ENCODE data around the gene IL31RA.
A peak's percentile ranks its signal among the peaks of the same experiment; 100 is the strongest.

Gene IL31RA

DNA sequence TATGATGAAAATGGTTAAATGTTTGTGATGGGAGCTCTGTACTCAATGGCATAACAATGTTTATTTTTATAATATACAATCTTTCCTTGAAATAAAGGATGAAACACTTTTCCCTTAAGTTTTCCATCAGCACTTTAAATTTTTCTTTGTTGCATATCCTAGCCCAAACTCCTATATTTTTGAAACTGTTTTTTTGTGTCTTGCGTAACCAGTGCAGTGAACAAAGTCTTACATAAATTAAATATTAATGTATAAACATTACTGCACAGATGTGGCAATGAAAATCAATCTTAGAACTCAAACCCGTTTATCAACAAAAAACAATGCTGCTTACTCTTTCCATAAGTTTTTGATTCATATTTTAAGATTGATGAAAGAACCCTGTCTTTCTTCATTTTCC lies 34.1 kb upstream of the IL31RA start:
- Histone ChIP-seq H4K8ac (ENCODE audit: low read depth, low read length) (no peak overlapping the region), H3K9ac (ENCODE audit: low read depth, low read length, poor library complexity) (no peak overlapping the region), H2BK5ac (ENCODE audit: low read length) (no peak overlapping the region), H2AK5ac (ENCODE audit: low read depth, low read length) (no peak overlapping the region), H3K79me1 (ENCODE audit: low read depth, low read length) (no peaks in the 10 kb centered on the region), H3K27me3 (ENCODE audit: control insufficient read depth in 3 of 3, insufficient read depth in 3 of 3, low read depth in 1 of 3, low read length in 3 of 3) (peaks cover 0 to 32% (median 2%) of the 10 kb centered on the region in 3 experiments), H2AFZ (ENCODE audit: low read length) (no peak overlapping the region), H2BK15ac (ENCODE audit: low read length) (no peak overlapping the region), H3K36me3 (replicated peaks in 1 of 2; ENCODE audit: control insufficient read depth in 2 of 2, insufficient read depth in 2 of 2, low read length in 2 of 2) (no peaks in the 10 kb centered on the region), H2BK12ac (ENCODE audit: low read length) (no peak overlapping the region), H3K14ac (ENCODE audit: low read length) (no peak overlapping the region), H4K91ac (ENCODE audit: low read depth, low read length, poor library complexity) (no peak overlapping the region), H3K18ac (ENCODE audit: low read length) (no peak overlapping the region), H3K27ac (replicated peaks; ENCODE audit: low read length) (no peak overlapping the region), H3K4me3 (ENCODE audit: low read length in 2 of 2) (no peak overlapping the region), H3K4ac (ENCODE audit: low read length) (no peak overlapping the region), H3K23ac (ENCODE audit: low read depth, low read length, poor library complexity) (no peak overlapping the region), H3K4me2 (ENCODE audit: insufficient read depth, low read length, poor library complexity, severe bottlenecking) (no peak overlapping the region), H2BK120ac (ENCODE audit: low read depth, low read length) (no peak overlapping the region), H3K4me1 (ENCODE audit: control insufficient read depth in 2 of 2, insufficient read depth in 1 of 2, low read depth in 1 of 2, low read length in 2 of 2) (no peaks in the 10 kb centered on the region), H3K9me3 (replicated peaks in 1 of 2; ENCODE audit: control insufficient read depth in 2 of 2, insufficient read depth in 1 of 2, low read depth in 1 of 2, low read length in 2 of 2) (peaks cover 0 to 2% of the 10 kb centered on the region in 2 donors)
- no CpG with 5 or more reads among the region's 2 CpGs for WGBS, 2 donors (ENCODE audit: extremely low coverage in 2 of 2, insufficient read length in 2 of 2, insufficient replicate concordance in 1 of 2)
- DNase-seq (ENCODE audit: low spot score): no peak

- H3K4me3 ChIP-seq (ENCODE audit: low read length in 2 of 2): no peak overlapping the region
- H3K27ac ChIP-seq (replicated peaks; ENCODE audit: low read length): no peak overlapping the region
- no peak overlapping the region for H3K18ac ChIP-seq (ENCODE audit: low read length)
- no peaks in the 10 kb centered on the region for H3K4me1 ChIP-seq (ENCODE audit: control insufficient read depth in 2 of 2, insufficient read depth in 1 of 2, low read depth in 1 of 2, low read length in 2 of 2)
- no peak overlapping the region for H3K4me2 ChIP-seq (ENCODE audit: insufficient read depth, low read length, poor library complexity, severe bottlenecking)
- H3K27me3 ChIP-seq (ENCODE audit: control insufficient read depth in 3 of 3, insufficient read depth in 3 of 3, low read depth in 1 of 3, low read length in 3 of 3): peaks cover 0 to 55% (median 2%) of the 10 kb centered on the region in 3 experiments
- H3K79me1 ChIP-seq (ENCODE audit: low read depth, low read length): no peaks in the 10 kb centered on the region
- no peak overlapping the region for H4K8ac ChIP-seq (ENCODE audit: low read depth, low read length)
- no peak overlapping the region for H3K4ac ChIP-seq (ENCODE audit: low read length)
- no peak overlapping the region for H2BK5ac ChIP-seq (ENCODE audit: low read length)
- H3K14ac ChIP-seq (ENCODE audit: low read length): no peak overlapping the region
- H3K9me3 ChIP-seq (replicated peaks in 1 of 2; ENCODE audit: control insufficient read depth in 2 of 2, insufficient read depth in 1 of 2, low read depth in 1 of 2, low read length in 2 of 2): peaks cover 0 to 4% of the 10 kb centered on the region in 2 donors
- no peak overlapping the region for H2AK5ac ChIP-seq (ENCODE audit: low read depth, low read length)
- H2AFZ ChIP-seq (ENCODE audit: low read length): no peak overlapping the region
- H3K9ac ChIP-seq (ENCODE audit: low read depth, low read length, poor library complexity): no peak overlapping the region
- no peak overlapping the region for H3K23ac ChIP-seq (ENCODE audit: low read depth, low read length, poor library complexity)
- no peak overlapping the region for H2BK120ac ChIP-seq (ENCODE audit: low read depth, low read length)
- no peak overlapping the region for H2BK12ac ChIP-seq (ENCODE audit: low read length)
- H4K91ac ChIP-seq (ENCODE audit: low read depth, low read length, poor library complexity): no peak overlapping the region
- no CpG with 5 or more reads among the region's 6 CpGs for WGBS, 2 donors (ENCODE audit: extremely low coverage in 2 of 2, insufficient read length in 2 of 2, insufficient replicate concordance in 1 of 2)
- no peaks in the 10 kb centered on the region for H3K36me3 ChIP-seq (replicated peaks in 1 of 2; ENCODE audit: control insufficient read depth in 2 of 2, insufficient read depth in 2 of 2, low read length in 2 of 2)
- DNase-seq (ENCODE audit: low spot score): no peak
- no peak overlapping the region for H2BK15ac ChIP-seq (ENCODE audit: low read length)
Measured at GRCh38 chr5:55820488-55820887, 30.7 kb upstream of the IL31RA start.

DNA sequence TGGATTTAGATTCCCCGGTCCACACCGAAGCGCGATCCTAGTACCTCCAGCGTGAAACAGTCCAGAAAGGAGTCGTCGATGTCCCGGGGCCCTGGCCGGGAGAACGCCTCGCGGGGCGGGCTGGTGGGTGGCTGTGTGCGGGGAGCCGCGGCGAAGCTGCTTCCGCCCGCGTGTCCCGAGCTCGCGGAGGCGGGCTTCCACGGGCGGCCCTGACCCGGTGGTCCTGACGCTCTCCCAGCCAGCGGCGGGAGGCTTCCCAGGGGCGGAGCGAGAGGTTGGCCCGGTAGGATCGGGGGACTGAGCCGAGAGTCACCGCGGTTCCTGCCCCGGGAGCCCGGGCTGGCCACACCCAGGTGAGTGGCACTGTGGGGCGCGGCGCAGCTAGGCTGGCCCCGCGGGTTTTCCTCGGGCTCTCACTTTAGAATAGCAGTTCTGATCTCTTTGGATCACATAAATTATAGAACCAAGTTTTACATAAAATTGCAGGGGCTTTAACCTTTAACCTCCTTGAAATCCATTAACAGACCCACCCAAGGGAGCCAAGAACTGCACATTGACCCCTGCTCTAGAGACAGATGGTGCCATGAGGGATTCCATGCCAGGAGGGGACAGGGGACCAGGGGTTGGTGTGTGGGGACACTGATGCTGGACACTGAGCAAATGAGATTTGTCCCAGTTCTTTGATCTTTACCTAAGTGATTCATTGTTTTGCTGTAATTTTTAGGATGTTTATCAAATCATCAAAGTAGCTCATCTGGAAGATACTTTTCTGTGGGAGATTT lies 29.2 kb upstream of the IL31RA start:
- H3K79me1 ChIP-seq (ENCODE audit: low read depth, low read length): no peaks in the 10 kb centered on the region
- peaks cover 0 to 57% (median 2%) of the 10 kb centered on the region in 3 experiments for H3K27me3 ChIP-seq (ENCODE audit: control insufficient read depth in 3 of 3, insufficient read depth in 3 of 3, low read depth in 1 of 3, low read length in 3 of 3)
- H2AFZ ChIP-seq (ENCODE audit: low read length): peak overlapping the region; percentile 77
- DNase-seq (ENCODE audit: low spot score): no peak
- peak overlapping the region; percentile 72 for H3K18ac ChIP-seq (ENCODE audit: low read length)
- no peak overlapping the region for H2BK15ac ChIP-seq (ENCODE audit: low read length)
- H3K4me2 ChIP-seq (ENCODE audit: insufficient read depth, low read length, poor library complexity, severe bottlenecking): no peak overlapping the region
- peak overlapping the region in 1 of 2 donors; percentile 40 for H3K4me3 ChIP-seq (ENCODE audit: low read length in 2 of 2)
- H3K36me3 ChIP-seq (replicated peaks in 1 of 2; ENCODE audit: control insufficient read depth in 2 of 2, insufficient read depth in 2 of 2, low read length in 2 of 2): no peaks in the 10 kb centered on the region
- H3K27ac ChIP-seq (replicated peaks; ENCODE audit: low read length): no peak overlapping the region
- H2BK5ac ChIP-seq (ENCODE audit: low read length): no peak overlapping the region
- H3K4ac ChIP-seq (ENCODE audit: low read length): no peak overlapping the region
- no peak overlapping the region for H2AK5ac ChIP-seq (ENCODE audit: low read depth, low read length)
- H4K91ac ChIP-seq (ENCODE audit: low read depth, low read length, poor library complexity): no peak overlapping the region
- H3K23ac ChIP-seq (ENCODE audit: low read depth, low read length, poor library complexity): no peak overlapping the region
- no peak overlapping the region for H3K9ac ChIP-seq (ENCODE audit: low read depth, low read length, poor library complexity)
- no CpG with 5 or more reads among the region's 45 CpGs for WGBS, 2 donors (ENCODE audit: extremely low coverage in 2 of 2, insufficient read length in 2 of 2, insufficient replicate concordance in 1 of 2)
- no peaks in the 10 kb centered on the region for H3K4me1 ChIP-seq (ENCODE audit: control insufficient read depth in 2 of 2, insufficient read depth in 1 of 2, low read depth in 1 of 2, low read length in 2 of 2)
- H2BK12ac ChIP-seq (ENCODE audit: low read length): no peak overlapping the region
- peaks cover 0 to 4% of the 10 kb centered on the region in 2 donors for H3K9me3 ChIP-seq (replicated peaks in 1 of 2; ENCODE audit: control insufficient read depth in 2 of 2, insufficient read depth in 1 of 2, low read depth in 1 of 2, low read length in 2 of 2)
- no peak overlapping the region for H4K8ac ChIP-seq (ENCODE audit: low read depth, low read length)
- H2BK120ac ChIP-seq (ENCODE audit: low read depth, low read length): no peak overlapping the region
- H3K14ac ChIP-seq (ENCODE audit: low read length): no peak overlapping the region

DNA sequence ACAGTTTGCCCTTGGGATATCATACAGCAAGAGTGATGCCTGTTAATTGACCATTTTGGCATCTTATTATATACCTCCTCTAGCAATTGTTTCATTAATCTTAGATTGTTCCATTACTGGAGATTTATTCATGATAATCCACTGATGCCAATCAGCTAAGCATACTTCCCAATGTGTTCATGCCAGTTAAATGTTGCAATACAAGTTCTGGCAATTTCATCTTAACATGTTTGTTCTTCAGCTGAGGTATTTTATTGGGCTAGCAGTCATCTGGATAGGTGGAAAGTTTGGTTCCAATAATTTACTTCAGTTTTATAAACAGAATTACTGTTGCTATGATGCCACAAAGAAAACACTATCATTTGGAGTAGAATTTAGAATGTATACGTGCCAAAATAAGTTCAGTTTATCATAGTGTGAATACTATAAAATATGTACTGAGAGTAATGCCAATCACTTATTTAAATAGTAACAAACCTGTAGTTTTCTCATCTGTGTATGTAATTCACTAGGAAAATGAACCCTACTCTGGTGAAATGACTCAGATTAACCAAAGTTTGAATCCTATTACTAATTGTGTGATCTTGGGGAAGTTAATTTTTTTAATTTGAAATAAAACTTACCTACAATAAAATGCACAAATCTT lies 27.9 kb upstream of the IL31RA start:
- no peaks in the 10 kb centered on the region for H3K79me1 ChIP-seq (ENCODE audit: low read depth, low read length)

More for the DNA sequence above, 27.9 kb upstream of the IL31RA start:
- WGBS, 2 donors (ENCODE audit: extremely low coverage in 2 of 2, insufficient read length in 2 of 2, insufficient replicate concordance in 1 of 2): no CpG with 5 or more reads among the region's 1 CpG
- Histone ChIP-seq H3K36me3 (replicated peaks in 1 of 2; ENCODE audit: control insufficient read depth in 2 of 2, insufficient read depth in 2 of 2, low read length in 2 of 2) (no peaks in the 10 kb centered on the region), H3K14ac (ENCODE audit: low read length) (no peak overlapping the region), H3K9me3 (replicated peaks in 1 of 2; ENCODE audit: control insufficient read depth in 2 of 2, insufficient read depth in 1 of 2, low read depth in 1 of 2, low read length in 2 of 2) (peaks cover 0 to 4% of the 10 kb centered on the region in 2 donors), H4K91ac (ENCODE audit: low read depth, low read length, poor library complexity) (no peak overlapping the region), H2AK5ac (ENCODE audit: low read depth, low read length) (no peak overlapping the region), H3K9ac (ENCODE audit: low read depth, low read length, poor library complexity) (no peak overlapping the region), H3K4me1 (ENCODE audit: control insufficient read depth in 2 of 2, insufficient read depth in 1 of 2, low read depth in 1 of 2, low read length in 2 of 2) (no peaks in the 10 kb centered on the region), H3K27me3 (ENCODE audit: control insufficient read depth in 3 of 3, insufficient read depth in 3 of 3, low read depth in 1 of 3, low read length in 3 of 3) (peaks cover 0 to 57% (median 2%) of the 10 kb centered on the region in 3 experiments), H3K23ac (ENCODE audit: low read depth, low read length, poor library complexity) (no peak overlapping the region), H2BK12ac (ENCODE audit: low read length) (no peak overlapping the region), H3K4me2 (ENCODE audit: insufficient read depth, low read length, poor library complexity, severe bottlenecking) (no peak overlapping the region), H3K4ac (ENCODE audit: low read length) (no peak overlapping the region), H3K27ac (replicated peaks; ENCODE audit: low read length) (no peak overlapping the region), H2BK5ac (ENCODE audit: low read length) (no peak overlapping the region), H3K4me3 (ENCODE audit: low read length in 2 of 2) (no peak overlapping the region), H2BK120ac (ENCODE audit: low read depth, low read length) (no peak overlapping the region), H3K18ac (ENCODE audit: low read length) (no peak overlapping the region), H2AFZ (ENCODE audit: low read length) (no peak overlapping the region), H2BK15ac (ENCODE audit: low read length) (no peak overlapping the region), H4K8ac (ENCODE audit: low read depth, low read length) (no peak overlapping the region)
- no peak for DNase-seq (ENCODE audit: low spot score)

Data from neuronal stem cell (in vitro differentiated cells).